Dendritic cell treated with granulocyte-macrophage colony-stimulating factor and Interleukin-4, amounts not matched to agents 40 ng/mL and 50 ng/mL, for 4 days (primary cell): ENCODE data around the gene ASIC5.

Experiments used
- H3K27ac Mint-ChIP-seq: one replicate; pipeline ENCODE4 v1.8.0; 2022; ENCODE audit warnings: mild to moderate bottlenecking, mixed read lengths
- H3K27me3 Mint-ChIP-seq: one replicate; pipeline ENCODE4 v1.8.0; 2022; ENCODE audit warnings: mild to moderate bottlenecking, mixed read lengths
- H3K36me3 Mint-ChIP-seq: one replicate; pipeline ENCODE4 v1.8.0; 2022; ENCODE audit warnings: low read depth, mixed read lengths
- H3K4me1 Mint-ChIP-seq: one replicate; pipeline ENCODE4 v1.8.0; 2022; ENCODE audit warnings: low read depth, mixed read lengths
- H3K4me3 Mint-ChIP-seq: one replicate; pipeline ENCODE4 v1.8.0; 2022; ENCODE audit warnings: mild to moderate bottlenecking, moderate library complexity, mixed read lengths
- H3K9me3 Mint-ChIP-seq: one replicate; pipeline ENCODE4 v1.8.0; 2022; ENCODE audit warnings: mixed read lengths
- intact Hi-C: fragments of 100-400 bp; cut with micrococcal nuclease; formaldehyde crosslinking; loops from one replicate; pipeline ENCODE4 v1.15.0; 2022

The ASIC5 gene

DNA sequence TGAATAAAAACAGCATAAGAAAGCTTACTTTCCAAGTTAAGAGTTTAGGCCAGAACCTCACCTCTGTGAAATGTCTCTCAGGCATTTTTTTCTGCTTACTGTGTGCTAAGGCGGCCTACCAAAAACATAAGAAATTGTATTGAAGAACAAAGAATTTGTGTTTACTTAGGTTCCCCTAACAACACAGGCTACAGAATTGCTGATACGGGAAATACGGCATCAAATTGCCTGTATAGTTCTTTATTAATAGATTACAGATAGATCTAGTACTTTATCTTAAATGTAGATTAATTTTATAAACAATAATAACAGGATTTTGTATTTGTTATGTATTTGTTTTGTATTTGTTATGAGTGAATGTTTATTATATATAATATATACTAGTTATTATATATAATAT lies 12.9 kb downstream of the ASIC5 start:
- no peaks in the 10 kb centered on the region for H3K36me3 Mint-ChIP-seq
- H3K4me1 Mint-ChIP-seq = no peaks in the 10 kb centered on the region
- intact Hi-C loops = no loop called here

DNA sequence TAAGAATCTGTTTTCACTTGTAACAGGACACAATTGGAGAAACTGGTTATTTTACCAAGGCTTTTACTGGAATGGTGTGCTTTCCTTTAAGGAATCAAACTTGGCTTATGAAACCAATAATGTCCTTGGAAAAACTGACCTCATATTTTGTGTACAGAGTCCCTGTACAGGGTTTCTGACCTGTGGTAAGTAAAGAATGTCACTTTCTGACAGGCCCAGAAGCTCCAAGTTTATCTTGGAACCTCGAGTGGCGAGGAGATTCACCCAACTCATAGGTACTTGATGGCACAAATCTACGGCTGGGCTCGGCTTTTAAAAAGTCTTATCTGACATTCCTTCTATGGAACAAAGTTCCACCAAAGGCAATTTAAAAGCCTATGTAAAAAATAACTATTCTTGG lies 17.0 kb downstream of the ASIC5 start:
- intact Hi-C loops = no loop called here
- Mint-ChIP-seq H3K9me3 (no peaks in the 10 kb centered on the region), H3K27ac (no peak overlapping the region), H3K4me1 (no peaks in the 10 kb centered on the region), H3K4me3 (no peak overlapping the region), H3K36me3 (no peaks in the 10 kb centered on the region), H3K27me3 (no peaks in the 10 kb centered on the region)

More for the DNA sequence above, 12.9 kb downstream of the ASIC5 start:
- Mint-ChIP-seq H3K27me3 (no peaks in the 10 kb centered on the region), H3K27ac (no peak overlapping the region), H3K9me3 (no peaks in the 10 kb centered on the region), H3K4me3 (no peak overlapping the region)

DNA sequence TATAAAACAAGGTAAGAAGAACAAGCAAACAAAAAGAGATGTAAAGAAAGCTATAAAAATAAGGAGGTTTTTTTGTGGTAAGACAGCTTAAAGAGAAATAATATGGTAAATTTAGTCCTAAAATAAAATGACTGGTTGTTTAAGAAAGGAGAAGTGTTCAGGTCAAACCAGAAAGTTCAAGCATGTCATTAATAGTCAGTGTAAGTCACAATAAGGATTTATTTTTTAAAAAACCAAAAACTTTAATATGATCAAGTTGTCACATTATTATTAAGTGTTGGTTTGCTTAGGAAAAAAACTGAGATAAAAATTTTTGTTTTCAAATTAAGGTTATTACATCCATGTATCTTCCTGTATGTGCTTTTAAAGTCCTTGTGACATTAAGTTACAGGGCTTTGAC lies 19.1 kb downstream of the ASIC5 start:
- intact Hi-C loops = no loop called here
- no peaks in the 10 kb centered on the region for H3K36me3 Mint-ChIP-seq

DNA sequence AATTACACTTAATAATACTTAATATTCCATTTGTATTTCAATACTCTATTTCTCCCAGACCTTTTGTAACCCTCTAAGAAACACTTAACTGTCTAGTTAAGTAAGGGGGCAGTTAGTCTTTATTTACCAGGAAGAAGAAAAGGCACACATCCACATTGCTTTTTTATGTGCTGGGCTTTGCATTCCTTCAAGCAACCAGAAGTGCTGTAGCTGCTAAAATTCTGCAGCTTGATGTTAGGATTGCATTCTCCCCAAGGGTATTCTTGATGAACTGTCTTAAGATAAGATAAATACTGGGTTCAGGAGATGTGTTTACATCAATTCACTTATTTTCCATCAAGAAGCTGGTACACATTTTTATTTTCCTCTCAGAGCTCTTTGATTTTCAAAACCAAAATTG lies 24.0 kb downstream of the ASIC5 start:
- intact Hi-C loops = no loop called here
- Mint-ChIP-seq H3K27me3 (no peaks in the 10 kb centered on the region), H3K36me3 (no peaks in the 10 kb centered on the region), H3K4me3 (no peak overlapping the region), H3K27ac (no peak overlapping the region), H3K4me1 (no peaks in the 10 kb centered on the region), H3K9me3 (no peaks in the 10 kb centered on the region)

More for the DNA sequence above, 19.1 kb downstream of the ASIC5 start:
- Mint-ChIP-seq H3K9me3 (no peaks in the 10 kb centered on the region), H3K4me3 (no peak overlapping the region), H3K27ac (no peak overlapping the region), H3K4me1 (no peaks in the 10 kb centered on the region), H3K27me3 (no peaks in the 10 kb centered on the region)

DNA sequence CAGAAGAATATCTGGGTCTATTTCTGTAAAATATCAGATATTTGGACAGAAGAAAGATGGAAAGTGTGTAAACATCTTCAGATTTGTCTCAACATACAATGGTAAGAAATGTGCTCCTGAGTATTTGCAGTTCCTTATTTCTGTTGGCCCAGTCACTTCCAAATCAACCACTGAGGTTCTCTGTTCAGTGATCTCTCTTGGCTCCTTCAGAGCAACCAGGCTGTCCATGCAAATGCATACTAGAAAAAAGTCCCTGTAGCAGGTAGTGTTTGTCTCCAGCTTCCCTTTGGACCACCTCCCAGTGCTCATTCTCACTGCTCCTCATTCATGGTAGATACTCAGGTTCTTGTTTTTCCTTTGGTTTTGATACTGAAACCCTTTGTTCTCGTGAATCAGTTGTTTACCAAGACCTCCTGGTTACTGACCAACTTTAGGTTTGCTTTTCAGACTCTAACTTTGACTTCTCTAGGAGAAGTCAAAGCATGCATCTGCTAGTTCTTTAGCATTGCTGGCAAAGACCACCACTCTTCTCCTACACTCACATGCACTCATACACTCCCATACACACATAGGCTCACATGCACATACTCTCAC lies 28.8 kb downstream of the ASIC5 start:
- intact Hi-C loops = no loop called here
- Mint-ChIP-seq H3K36me3 (no peaks in the 10 kb centered on the region), H3K27me3 (no peaks in the 10 kb centered on the region), H3K4me1 (no peaks in the 10 kb centered on the region), H3K9me3 (no peaks in the 10 kb centered on the region), H3K4me3 (no peak overlapping the region), H3K27ac (no peak overlapping the region)

DNA sequence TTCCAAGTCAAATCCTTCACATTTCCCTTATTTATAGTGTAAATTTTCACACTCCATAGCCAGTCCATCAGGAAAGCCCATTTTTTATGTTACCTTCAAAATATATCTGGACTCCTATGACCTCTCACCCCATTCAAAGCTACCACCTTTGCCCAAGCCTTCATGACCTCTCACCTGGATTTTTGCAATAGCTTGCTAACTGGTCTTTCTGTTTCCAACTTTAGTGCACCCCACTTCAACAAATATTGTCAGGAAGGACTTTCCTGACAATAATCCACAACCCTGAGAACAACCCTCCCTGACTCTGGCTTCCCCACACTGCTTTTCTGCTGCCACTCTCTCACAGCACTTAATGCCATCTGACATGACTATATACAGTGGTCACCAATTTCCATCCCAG lies 33.4 kb downstream of the ASIC5 start:
- Mint-ChIP-seq H3K9me3 (no peaks in the 10 kb centered on the region), H3K27ac (no peak overlapping the region), H3K4me1 (no peaks in the 10 kb centered on the region), H3K36me3 (no peaks in the 10 kb centered on the region), H3K4me3 (no peak overlapping the region), H3K27me3 (no peaks in the 10 kb centered on the region)
- intact Hi-C loops = no loop called here

DNA sequence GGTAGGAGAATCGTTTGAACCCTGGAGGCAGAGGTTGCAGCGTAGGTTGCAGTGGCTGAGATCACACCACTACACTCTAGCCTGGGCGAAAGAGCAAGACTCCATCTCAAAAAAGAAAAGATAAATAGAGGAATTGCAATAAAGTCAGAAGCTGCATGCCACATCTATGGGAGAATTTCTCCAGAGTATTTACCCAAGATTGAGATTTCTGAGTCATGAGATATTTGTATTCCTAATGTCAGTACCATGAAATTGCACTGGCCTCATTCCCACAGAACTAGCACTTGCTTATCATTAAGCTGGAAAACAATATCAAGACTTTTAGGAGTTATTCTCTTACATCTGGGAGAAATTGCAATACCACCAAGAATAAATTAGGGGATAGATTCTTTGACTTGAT lies 37.4 kb downstream of the ASIC5 start:
- Mint-ChIP-seq H3K27me3 (no peaks in the 10 kb centered on the region), H3K9me3 (no peaks in the 10 kb centered on the region), H3K4me3 (no peak overlapping the region), H3K4me1 (no peaks in the 10 kb centered on the region), H3K27ac (no peak overlapping the region), H3K36me3 (no peaks in the 10 kb centered on the region)
- intact Hi-C loops = no loop called here

DNA sequence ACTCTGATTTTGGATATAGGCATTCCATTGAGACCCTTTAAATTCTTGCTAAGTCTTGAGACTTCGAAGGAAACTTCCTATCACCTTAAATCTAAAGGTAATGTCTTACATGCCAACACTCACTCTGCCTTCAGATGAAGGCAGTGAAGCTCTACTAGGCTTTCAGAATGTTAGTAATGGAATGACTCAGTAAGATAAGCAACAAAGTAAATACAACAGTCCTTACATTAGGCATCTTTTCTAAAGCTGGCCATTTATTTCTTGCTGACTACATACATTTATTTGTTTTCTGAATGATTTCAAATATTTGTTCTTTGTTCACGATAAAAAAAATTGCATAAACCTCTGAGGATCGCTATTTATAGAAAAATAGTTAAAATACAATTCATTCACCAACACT lies 43.5 kb downstream of the ASIC5 start:
- Mint-ChIP-seq H3K36me3 (no peaks in the 10 kb centered on the region), H3K4me3 (no peak overlapping the region), H3K9me3 (no peaks in the 10 kb centered on the region), H3K4me1 (no peaks in the 10 kb centered on the region), H3K27ac (no peak overlapping the region), H3K27me3 (no peaks in the 10 kb centered on the region)
- intact Hi-C loops = no loop called here

DNA sequence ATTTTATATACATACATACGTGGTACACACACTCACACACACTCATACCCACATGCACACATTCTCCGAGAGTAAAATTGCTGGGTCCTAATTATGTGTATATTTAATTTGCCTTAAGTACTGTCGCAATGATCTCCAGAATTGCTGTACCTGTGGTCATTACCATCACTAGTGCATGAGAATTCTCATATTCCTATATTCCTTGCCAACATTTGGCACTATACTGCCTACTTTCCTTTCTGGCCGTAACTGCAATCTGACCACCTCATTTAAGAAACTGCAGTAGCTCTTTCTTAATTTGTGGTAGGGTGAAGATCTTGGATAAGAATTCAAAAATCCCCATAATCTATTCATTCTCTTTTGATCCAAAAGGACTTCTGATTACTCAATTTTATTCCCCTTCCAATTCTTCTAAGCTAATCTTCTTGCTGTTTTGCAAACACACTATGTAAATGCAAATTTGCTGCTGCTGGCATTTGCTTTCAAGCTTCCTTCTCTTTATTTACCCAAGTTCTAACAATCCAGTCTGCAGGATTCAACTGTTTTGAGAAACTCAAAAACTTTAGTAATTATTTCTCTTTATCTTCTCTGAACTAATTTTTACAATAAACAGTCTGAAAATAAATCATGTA lies 45.1 kb downstream of the ASIC5 start:
- H3K36me3 Mint-ChIP-seq = no peaks in the 10 kb centered on the region
- no peak overlapping the region for H3K27ac Mint-ChIP-seq
- H3K4me1 Mint-ChIP-seq = no peaks in the 10 kb centered on the region
- H3K27me3 Mint-ChIP-seq = no peaks in the 10 kb centered on the region
- intact Hi-C loops = no loop called here
- H3K9me3 Mint-ChIP-seq = no peaks in the 10 kb centered on the region
- H3K4me3 Mint-ChIP-seq = no peak overlapping the region

DNA sequence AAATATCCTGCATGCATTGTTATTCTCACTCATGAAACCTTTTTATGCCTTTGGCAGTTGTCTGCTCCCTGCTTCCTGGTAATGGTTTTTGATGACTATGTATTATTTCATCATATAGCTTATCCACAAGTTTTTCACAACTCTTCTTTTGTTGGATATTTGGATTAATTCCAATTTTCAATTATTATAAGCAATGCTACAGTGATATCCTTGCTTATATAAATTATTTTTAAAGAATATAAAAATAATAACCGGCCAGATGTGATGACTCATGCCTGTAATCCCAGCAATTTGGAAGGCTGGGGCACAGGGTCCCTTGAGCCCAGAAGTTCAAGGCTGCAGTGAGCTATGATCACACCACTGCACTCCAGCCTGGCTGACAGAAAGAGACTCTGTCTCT lies 47.0 kb downstream of the ASIC5 start:
- H3K9me3 Mint-ChIP-seq = no peaks in the 10 kb centered on the region
- intact Hi-C loops = no loop called here
- no peaks in the 10 kb centered on the region for H3K36me3 Mint-ChIP-seq
- no peak overlapping the region for H3K4me3 Mint-ChIP-seq
- H3K27me3 Mint-ChIP-seq = peaks cover 3% of the 10 kb centered on the region
- no peaks in the 10 kb centered on the region for H3K4me1 Mint-ChIP-seq
- no peak overlapping the region for H3K27ac Mint-ChIP-seq

DNA sequence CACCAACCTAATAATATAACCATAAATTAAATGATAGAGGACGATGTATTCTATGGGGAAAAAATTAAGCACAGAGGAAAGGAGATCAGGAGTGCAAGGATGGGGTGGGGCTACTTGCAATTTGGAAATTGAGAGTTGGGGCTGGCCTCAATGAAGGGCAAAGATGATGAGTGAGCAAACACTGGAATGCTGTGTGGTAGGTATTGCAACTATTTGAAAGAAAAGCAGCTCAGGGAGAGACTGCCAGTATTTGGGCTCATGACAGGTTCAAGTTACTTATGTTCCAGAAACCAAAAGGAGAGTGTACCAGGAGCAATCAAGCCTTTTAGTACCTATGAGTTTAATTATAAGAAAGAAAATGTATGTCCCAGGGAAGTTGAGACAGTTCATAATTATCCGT lies 47.4 kb downstream of the ASIC5 start:
- no peak overlapping the region for H3K4me3 Mint-ChIP-seq
- no peaks in the 10 kb centered on the region for H3K36me3 Mint-ChIP-seq
- H3K4me1 Mint-ChIP-seq = no peaks in the 10 kb centered on the region
- intact Hi-C loops = no loop called here
- H3K27ac Mint-ChIP-seq = no peak overlapping the region
- H3K9me3 Mint-ChIP-seq = no peaks in the 10 kb centered on the region
- peaks cover 3% of the 10 kb centered on the region for H3K27me3 Mint-ChIP-seq

DNA sequence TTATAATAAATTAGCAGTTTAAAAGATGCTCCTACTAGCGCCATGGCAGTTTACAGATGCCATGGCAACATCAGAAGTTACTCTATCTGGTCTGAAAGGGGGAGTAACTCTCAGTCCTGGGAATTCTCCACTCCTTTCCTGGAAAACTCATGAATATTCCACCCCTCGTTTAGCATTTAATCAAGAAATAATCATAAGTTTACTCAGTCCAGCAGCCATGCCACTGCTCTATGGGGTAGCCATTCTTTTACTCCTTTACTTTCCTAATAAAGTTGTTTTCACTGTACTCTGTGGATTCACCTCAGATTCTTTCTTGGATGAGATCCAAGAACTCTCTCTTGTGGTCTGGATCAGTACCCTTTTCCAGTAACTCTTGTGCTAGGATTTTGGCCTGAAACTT lies 55.0 kb downstream of the ASIC5 start:
- no peaks in the 10 kb centered on the region for H3K36me3 Mint-ChIP-seq
- intact Hi-C loops = loop anchor here (2.0 kb wide), 1 partner anchor 142 kb away; the partner anchor contains the start of gene CTSO
- H3K9me3 Mint-ChIP-seq = no peaks in the 10 kb centered on the region
- no peak overlapping the region for H3K27ac Mint-ChIP-seq
- no peak overlapping the region for H3K4me3 Mint-ChIP-seq
- no peaks in the 10 kb centered on the region for H3K4me1 Mint-ChIP-seq
- peaks cover 3% of the 10 kb centered on the region for H3K27me3 Mint-ChIP-seq

DNA sequence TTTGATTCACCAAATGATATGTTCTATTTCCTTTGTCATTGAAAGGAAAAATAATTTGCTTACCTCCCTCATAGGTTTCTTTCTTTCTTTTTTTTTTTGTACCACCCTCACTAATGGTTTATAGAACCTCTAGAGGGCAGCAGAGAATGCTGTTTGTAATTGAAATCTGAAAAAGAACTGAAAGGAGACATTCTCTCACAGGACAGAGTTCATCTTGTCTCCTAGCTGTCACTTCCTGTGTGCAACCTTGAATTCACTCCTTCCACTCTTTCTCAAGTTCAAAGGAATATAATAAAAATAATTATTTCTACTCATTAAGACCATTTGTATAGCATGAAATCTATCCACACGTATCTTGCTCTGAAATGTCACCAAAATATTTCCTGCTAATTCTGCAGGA lies 56.2 kb downstream of the ASIC5 start:
- Mint-ChIP-seq H3K4me1 (no peaks in the 10 kb centered on the region), H3K4me3 (no peak overlapping the region), H3K27ac (no peak overlapping the region), H3K27me3 (no peaks in the 10 kb centered on the region), H3K9me3 (no peaks in the 10 kb centered on the region), H3K36me3 (no peaks in the 10 kb centered on the region)
- intact Hi-C loops = loop anchor here (2.0 kb wide), 1 partner anchor 143 kb away; the partner anchor contains the start of gene CTSO

DNA sequence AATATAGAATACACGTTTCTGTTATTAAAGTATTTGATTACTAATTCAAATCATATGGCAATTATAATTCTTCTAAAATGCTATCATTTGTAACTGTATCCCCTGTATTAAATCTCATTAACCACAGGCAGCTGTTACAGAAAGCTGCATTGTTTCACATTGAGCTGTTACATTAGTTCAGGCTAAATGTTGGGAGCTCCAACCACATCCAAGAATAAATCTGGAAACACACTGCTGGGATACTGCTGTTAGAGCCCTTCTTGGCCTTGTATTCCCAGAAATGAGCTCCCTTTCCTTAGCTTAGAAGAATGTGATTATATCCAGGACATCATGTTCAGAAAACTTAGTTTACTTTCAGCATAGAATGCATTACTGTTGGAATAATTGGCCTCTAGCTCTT lies 59.1 kb downstream of the ASIC5 start:
- Mint-ChIP-seq H3K9me3 (no peaks in the 10 kb centered on the region), H3K4me1 (no peaks in the 10 kb centered on the region), H3K27me3 (no peaks in the 10 kb centered on the region), H3K4me3 (no peak overlapping the region), H3K27ac (no peak overlapping the region), H3K36me3 (no peaks in the 10 kb centered on the region)
- intact Hi-C loops = no loop called here

DNA sequence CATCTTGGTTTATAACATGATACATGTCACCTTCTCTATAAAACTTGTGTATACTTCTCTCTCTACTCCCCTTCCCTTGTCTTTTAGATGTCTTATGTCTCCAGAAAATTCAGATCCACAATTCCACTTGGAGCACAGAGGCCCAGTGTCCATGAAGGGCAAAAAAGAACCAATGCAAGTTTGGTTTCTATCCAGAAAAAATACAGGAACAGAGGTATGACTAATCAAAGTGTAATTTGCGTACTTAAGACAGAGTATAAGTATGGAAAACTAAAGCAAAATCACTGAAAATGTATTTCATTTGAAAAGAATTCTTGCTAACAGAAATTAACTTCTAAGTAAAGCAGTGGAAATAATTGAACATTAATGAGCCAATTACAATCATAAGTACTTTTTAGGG lies 61.1 kb downstream of the ASIC5 start:
- Mint-ChIP-seq H3K9me3 (no peaks in the 10 kb centered on the region), H3K4me1 (no peaks in the 10 kb centered on the region)
- intact Hi-C loops = no loop called here

More for the DNA sequence above, 61.1 kb downstream of the ASIC5 start:
- H3K27ac Mint-ChIP-seq = no peak overlapping the region
- H3K27me3 Mint-ChIP-seq = no peaks in the 10 kb centered on the region
- no peaks in the 10 kb centered on the region for H3K36me3 Mint-ChIP-seq
- H3K4me3 Mint-ChIP-seq = no peak overlapping the region
